ENCODE measurements around the gene POFUT2.

Gene POFUT2

DNA sequence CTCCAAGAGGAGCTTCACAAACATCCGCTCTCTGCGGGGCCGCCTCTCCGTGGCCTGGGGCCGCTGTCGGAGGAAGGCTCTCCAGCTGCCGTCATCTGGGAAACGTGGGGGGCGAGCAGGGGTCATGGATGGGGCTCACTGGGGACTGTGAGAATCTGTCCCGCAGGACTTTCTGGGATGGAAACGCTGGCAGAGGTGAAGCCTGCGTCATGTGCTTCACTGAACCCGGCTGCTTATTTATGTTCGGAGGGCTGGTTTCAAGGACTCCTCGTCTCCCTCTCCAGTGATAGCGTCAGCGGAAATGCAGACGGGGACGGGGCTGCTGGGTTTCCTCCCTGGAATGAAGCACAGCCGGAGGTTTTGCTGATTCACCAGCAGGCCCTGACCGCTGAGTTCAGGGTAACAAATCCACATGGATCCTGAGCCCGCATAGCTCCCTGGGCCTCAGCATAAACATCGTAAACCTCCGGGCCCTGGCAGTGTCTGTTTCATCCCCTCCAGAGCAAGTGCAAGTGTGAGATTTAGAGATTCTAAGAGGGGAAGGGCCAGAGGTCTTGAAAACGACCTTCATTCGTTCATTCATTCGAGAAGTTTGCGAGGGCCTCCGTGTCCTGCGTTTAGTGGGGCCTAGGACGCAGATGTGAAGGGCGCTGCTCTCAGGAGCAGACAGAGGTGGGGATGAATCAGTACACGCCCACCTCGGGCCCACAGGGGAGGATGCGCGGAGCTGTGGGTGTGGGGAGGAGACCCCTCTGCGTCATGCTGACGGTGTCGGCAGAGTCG lies 7.0 kb upstream of the POFUT2 start:
- peak overlapping the region; percentile 47 for H3K27ac ChIP-seq (ENCODE audit: low read depth, low read length)
- H2BK15ac ChIP-seq (replicated peaks; ENCODE audit: low read depth): no peak overlapping the region
- no CpG with 5 or more reads among the region's 40 CpGs for WGBS (ENCODE audit: extremely low coverage, insufficient coverage, low lambda C conversion rate)
- H3K23ac ChIP-seq (ENCODE audit: low read length): no peak overlapping the region
- DNase-seq: peak; percentile 91
- no peak overlapping the region for H3K4me2 ChIP-seq (ENCODE audit: low read length)
- no peaks in the 10 kb centered on the region for H3K79me1 ChIP-seq (ENCODE audit: low read length)
- peak overlapping the region; percentile 68 for H3K56ac ChIP-seq (ENCODE audit: low read length)
- no peak overlapping the region for H4K5ac ChIP-seq (ENCODE audit: low read length)
- peak overlapping the region; percentile 35 for H2BK5ac ChIP-seq (ENCODE audit: low read length)
- H2BK120ac ChIP-seq (ENCODE audit: low read depth, low read length): peak overlapping the region; percentile 46
- no peaks in the 10 kb centered on the region for H3K79me2 ChIP-seq (ENCODE audit: control insufficient read depth, insufficient read depth, low read length)
- peak overlapping the region; percentile 44 for H3K9ac ChIP-seq (ENCODE audit: low read length)
- peak overlapping the region; percentile 57 for H2AK5ac ChIP-seq (ENCODE audit: low read length)
- peak overlapping the region; percentile 38 for H3K4ac ChIP-seq (ENCODE audit: low read depth, low read length)
- H3K36me3 ChIP-seq (ENCODE audit: control insufficient read depth, insufficient read depth, low read length): no peaks in the 10 kb centered on the region
- H4K8ac ChIP-seq (ENCODE audit: low read depth, low read length): peak overlapping the region; percentile 68
- no peak overlapping the region for H3K4me3 ChIP-seq (ENCODE audit: low read length)
- H3K27me3 ChIP-seq (ENCODE audit: insufficient read depth, low read length, poor library complexity): no peaks in the 10 kb centered on the region
- peaks cover 5% of the 10 kb centered on the region for H3K4me1 ChIP-seq (ENCODE audit: control insufficient read depth, low read depth, low read length)
- H3K18ac ChIP-seq (ENCODE audit: low read length): peak overlapping the region; percentile 19

DNA sequence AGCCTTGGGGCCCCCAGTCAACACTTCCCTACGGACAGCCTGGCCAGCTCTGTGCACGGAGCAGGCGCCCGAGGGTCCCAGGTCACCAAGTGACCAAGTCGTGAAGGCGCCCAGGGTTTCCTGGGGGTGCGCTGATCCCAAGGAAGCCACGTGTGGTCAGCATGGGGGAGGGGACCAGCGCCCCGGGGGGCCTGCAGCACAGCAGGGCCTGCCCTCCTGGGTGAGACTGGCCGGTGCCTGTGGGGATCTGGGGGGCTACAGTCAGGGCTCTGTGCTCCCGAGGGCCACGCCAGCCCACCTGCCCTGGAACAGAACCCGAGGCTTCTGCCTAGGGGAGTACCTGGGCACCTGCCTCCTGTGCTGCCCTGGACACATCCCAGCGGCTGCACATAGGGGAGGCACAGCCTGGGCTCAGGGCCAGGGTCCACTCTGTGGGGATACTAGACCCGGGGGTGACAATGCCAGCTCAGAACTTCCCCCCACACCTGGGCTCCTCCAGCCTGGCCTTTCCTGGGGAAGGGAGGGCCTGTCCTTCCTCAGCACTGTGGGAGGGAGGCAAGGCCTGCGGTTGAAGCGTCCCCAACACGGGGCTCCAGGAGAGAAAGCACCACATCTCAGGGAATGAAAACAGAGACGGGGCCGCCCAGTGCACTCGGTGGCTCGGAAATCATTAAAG lies 6.2 kb upstream of the POFUT2 start:
- Histone ChIP-seq H3K4me1 (ENCODE audit: control insufficient read depth, low read depth, low read length) (peaks cover 5% of the 10 kb centered on the region), H3K18ac (ENCODE audit: low read length) (peak overlapping the region; percentile 19), H3K27ac (ENCODE audit: low read depth, low read length) (peak overlapping the region; percentile 47)

DNA sequence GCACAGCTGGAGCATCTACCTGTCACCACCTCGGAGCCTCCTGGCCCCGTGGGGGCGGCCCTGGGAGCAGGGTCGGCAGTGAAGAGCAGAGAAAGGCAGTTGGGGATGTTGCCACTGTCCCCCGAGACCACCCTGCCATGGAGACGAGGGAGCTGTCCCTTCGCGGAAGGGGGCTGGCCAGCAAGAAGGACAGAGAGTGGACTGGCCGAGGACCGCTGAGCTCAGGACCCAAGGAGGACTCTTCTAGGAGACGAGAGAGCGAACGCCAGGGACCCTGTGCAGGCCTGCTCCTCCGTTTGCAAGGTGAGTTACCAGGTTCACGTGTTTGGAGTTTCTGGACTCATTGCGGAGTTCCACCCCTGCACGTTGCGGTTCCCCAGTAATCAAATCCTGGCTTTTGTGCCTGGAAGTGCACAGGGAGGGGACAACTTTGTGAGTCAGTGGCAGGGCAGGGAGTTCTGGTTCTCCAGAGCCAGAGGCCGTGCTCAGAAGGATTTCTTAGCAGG lies 5.6 kb upstream of the POFUT2 start:
- Histone ChIP-seq H3K36me3 (ENCODE audit: control insufficient read depth, insufficient read depth, low read length) (no peaks in the 10 kb centered on the region), H3K79me2 (ENCODE audit: control insufficient read depth, insufficient read depth, low read length) (no peaks in the 10 kb centered on the region), H3K27me3 (ENCODE audit: insufficient read depth, low read length, poor library complexity) (no peaks in the 10 kb centered on the region), H2AK5ac (ENCODE audit: low read length) (no peak overlapping the region), H3K18ac (ENCODE audit: low read length) (no peak overlapping the region), H2BK15ac (replicated peaks; ENCODE audit: low read depth) (no peak overlapping the region), H3K56ac (ENCODE audit: low read length) (peak overlapping the region; percentile 68), H3K4me3 (ENCODE audit: low read length) (no peak overlapping the region), H3K79me1 (ENCODE audit: low read length) (no peaks in the 10 kb centered on the region), H3K23ac (ENCODE audit: low read length) (peak overlapping the region; percentile 80), H4K8ac (ENCODE audit: low read depth, low read length) (no peak overlapping the region), H3K9ac (ENCODE audit: low read length) (no peak overlapping the region), H3K27ac (ENCODE audit: low read depth, low read length) (no peak overlapping the region), H3K4ac (ENCODE audit: low read depth, low read length) (no peak overlapping the region), H4K5ac (ENCODE audit: low read length) (no peak overlapping the region), H3K4me1 (ENCODE audit: control insufficient read depth, low read depth, low read length) (peaks cover 5% of the 10 kb centered on the region), H2BK5ac (ENCODE audit: low read length) (no peak overlapping the region), H3K4me2 (ENCODE audit: low read length) (no peak overlapping the region), H2BK120ac (ENCODE audit: low read depth, low read length) (no peak overlapping the region)
- no CpG with 5 or more reads among the region's 19 CpGs for WGBS (ENCODE audit: extremely low coverage, insufficient coverage, low lambda C conversion rate)
- no peak for DNase-seq

More for the DNA sequence above, 6.2 kb upstream of the POFUT2 start:
- no peak for DNase-seq
- Histone ChIP-seq H3K23ac (ENCODE audit: low read length) (no peak overlapping the region), H4K5ac (ENCODE audit: low read length) (no peak overlapping the region), H3K36me3 (ENCODE audit: control insufficient read depth, insufficient read depth, low read length) (no peaks in the 10 kb centered on the region), H2BK5ac (ENCODE audit: low read length) (no peak overlapping the region), H3K56ac (ENCODE audit: low read length) (peak overlapping the region; percentile 68), H3K79me1 (ENCODE audit: low read length) (no peaks in the 10 kb centered on the region), H3K9ac (ENCODE audit: low read length) (peak overlapping the region; percentile 44), H3K4ac (ENCODE audit: low read depth, low read length) (peak overlapping the region; percentile 17), H4K8ac (ENCODE audit: low read depth, low read length) (peak overlapping the region; percentile 68), H3K4me2 (ENCODE audit: low read length) (no peak overlapping the region), H3K4me3 (ENCODE audit: low read length) (no peak overlapping the region), H3K27me3 (ENCODE audit: insufficient read depth, low read length, poor library complexity) (no peaks in the 10 kb centered on the region), H2AK5ac (ENCODE audit: low read length) (peak overlapping the region; percentile 95), H3K79me2 (ENCODE audit: control insufficient read depth, insufficient read depth, low read length) (no peaks in the 10 kb centered on the region), H2BK15ac (replicated peaks; ENCODE audit: low read depth) (no peak overlapping the region), H2BK120ac (ENCODE audit: low read depth, low read length) (no peak overlapping the region)
- no CpG with 5 or more reads among the region's 23 CpGs for WGBS (ENCODE audit: extremely low coverage, insufficient coverage, low lambda C conversion rate)

DNA sequence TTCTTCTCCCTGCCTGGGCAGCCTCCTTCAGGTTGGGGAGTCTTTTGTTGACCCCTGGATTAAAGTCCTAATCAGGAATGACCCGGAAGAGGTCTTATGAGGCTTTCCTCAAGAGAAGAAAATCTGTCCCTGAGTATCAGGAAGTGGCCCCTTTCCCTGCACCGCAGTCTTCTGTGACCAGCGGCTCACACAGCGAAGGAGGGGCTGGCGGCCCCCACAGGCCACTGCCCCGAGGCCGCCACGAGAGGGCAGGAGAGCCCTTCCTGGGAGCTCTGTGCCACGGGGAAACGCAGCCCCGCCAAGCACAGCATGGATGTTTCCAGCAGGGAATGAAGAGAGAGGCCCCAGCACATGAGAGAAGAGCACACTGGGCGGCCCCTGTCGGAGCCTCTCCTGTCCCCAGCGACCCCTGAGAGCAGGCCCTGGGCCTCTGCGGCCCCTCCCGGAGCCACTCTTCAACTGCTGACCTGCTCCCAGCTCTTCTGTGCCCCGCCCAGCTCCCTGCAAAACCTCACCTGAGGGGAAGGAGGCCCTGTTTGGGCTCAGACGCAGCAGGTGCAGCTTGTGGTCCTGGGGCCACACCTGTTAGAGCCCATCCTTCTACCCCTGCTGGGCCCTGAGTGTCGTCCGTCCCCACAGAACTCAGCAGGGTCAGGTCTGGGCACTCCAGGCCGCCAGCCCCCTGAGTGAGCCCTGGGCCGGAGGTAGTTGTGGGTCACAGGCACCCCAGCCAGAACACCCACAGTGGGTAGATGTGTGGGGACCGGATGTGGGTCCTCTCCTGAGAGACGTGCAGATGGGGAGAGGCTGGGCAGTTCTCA lies 4.9 kb upstream of the POFUT2 start:
- Histone ChIP-seq H3K4me3 (ENCODE audit: low read length) (no peak overlapping the region), H2BK120ac (ENCODE audit: low read depth, low read length) (no peak overlapping the region), H3K56ac (ENCODE audit: low read length) (peak overlapping the region; percentile 56), H2BK5ac (ENCODE audit: low read length) (no peak overlapping the region), H3K4me1 (ENCODE audit: control insufficient read depth, low read depth, low read length) (peaks cover 5% of the 10 kb centered on the region), H3K27me3 (ENCODE audit: insufficient read depth, low read length, poor library complexity) (no peaks in the 10 kb centered on the region), H4K8ac (ENCODE audit: low read depth, low read length) (no peak overlapping the region), H2BK15ac (replicated peaks; ENCODE audit: low read depth) (no peak overlapping the region), H3K79me2 (ENCODE audit: control insufficient read depth, insufficient read depth, low read length) (no peaks in the 10 kb centered on the region), H3K23ac (ENCODE audit: low read length) (peak overlapping the region; percentile 80), H3K27ac (ENCODE audit: low read depth, low read length) (no peak overlapping the region), H2AK5ac (ENCODE audit: low read length) (peak overlapping the region; percentile 78), H3K36me3 (ENCODE audit: control insufficient read depth, insufficient read depth, low read length) (no peaks in the 10 kb centered on the region), H3K79me1 (ENCODE audit: low read length) (no peaks in the 10 kb centered on the region), H4K5ac (ENCODE audit: low read length) (no peak overlapping the region), H3K18ac (ENCODE audit: low read length) (no peak overlapping the region), H3K9ac (ENCODE audit: low read length) (peak overlapping the region; percentile 38), H3K4ac (ENCODE audit: low read depth, low read length) (no peak overlapping the region), H3K4me2 (ENCODE audit: low read length) (no peak overlapping the region)
- no CpG with 5 or more reads among the region's 24 CpGs for WGBS (ENCODE audit: extremely low coverage, insufficient coverage, low lambda C conversion rate)
- DNase-seq: peak; percentile 92

DNA sequence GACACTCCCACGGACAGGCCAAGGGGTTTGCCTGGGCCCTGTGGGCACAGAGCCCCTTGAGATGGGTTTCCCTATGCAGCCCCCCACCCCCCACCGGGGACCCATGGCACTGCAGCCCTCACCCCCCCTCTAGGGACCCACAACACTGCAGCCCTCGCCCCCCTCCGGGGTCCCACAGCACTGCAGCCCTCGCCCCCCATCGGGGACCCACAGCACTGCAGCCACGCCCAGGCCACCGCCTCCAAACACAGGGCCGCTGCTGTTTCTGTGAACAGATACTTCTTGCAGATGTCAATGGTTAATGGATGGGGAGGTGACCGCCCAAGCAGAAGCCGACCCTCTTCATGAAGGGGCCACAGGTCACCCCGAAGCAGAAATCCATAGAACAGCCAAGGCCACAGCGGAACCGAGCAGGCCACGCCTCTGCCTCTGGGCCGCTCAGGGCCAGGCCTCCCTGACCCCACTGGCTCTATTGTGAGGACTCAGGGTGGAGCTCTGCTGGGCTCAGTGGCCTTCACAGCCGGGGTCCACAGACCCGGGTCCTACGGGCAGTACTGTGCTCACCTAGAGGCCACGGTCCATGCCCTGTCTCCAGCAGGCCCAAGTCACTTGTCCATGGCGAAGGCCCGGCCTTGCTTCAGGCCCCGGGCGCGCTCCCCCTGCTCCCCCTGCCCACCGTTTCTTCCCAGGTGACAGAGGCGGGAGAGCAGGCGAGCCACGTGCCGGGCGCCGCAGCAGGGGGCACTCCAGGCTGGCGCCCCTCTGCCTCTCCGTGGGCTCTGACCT lies 4.1 kb upstream of the POFUT2 start:
- H4K8ac ChIP-seq (ENCODE audit: low read depth, low read length): no peak overlapping the region
- no peak overlapping the region for H3K27ac ChIP-seq (ENCODE audit: low read depth, low read length)
- no peak overlapping the region for H2BK120ac ChIP-seq (ENCODE audit: low read depth, low read length)
- H3K23ac ChIP-seq (ENCODE audit: low read length): no peak overlapping the region
- H3K9ac ChIP-seq (ENCODE audit: low read length): peak overlapping the region; percentile 22
- H3K27me3 ChIP-seq (ENCODE audit: insufficient read depth, low read length, poor library complexity): no peaks in the 10 kb centered on the region
- H2BK5ac ChIP-seq (ENCODE audit: low read length): no peak overlapping the region
- no peaks in the 10 kb centered on the region for H3K79me1 ChIP-seq (ENCODE audit: low read length)
- no peak for DNase-seq
- H3K79me2 ChIP-seq (ENCODE audit: control insufficient read depth, insufficient read depth, low read length): no peaks in the 10 kb centered on the region
- peak overlapping the region; percentile 30 for H3K56ac ChIP-seq (ENCODE audit: low read length)
- H3K4me2 ChIP-seq (ENCODE audit: low read length): no peak overlapping the region
- H3K4me3 ChIP-seq (ENCODE audit: low read length): no peak overlapping the region
- no peak overlapping the region for H4K5ac ChIP-seq (ENCODE audit: low read length)
- no peak overlapping the region for H3K18ac ChIP-seq (ENCODE audit: low read length)
- no peak overlapping the region for H2BK15ac ChIP-seq (replicated peaks; ENCODE audit: low read depth)
- H3K36me3 ChIP-seq (ENCODE audit: control insufficient read depth, insufficient read depth, low read length): no peaks in the 10 kb centered on the region
- H2AK5ac ChIP-seq (ENCODE audit: low read length): no peak overlapping the region
- peak overlapping the region; percentile 6 for H3K4ac ChIP-seq (ENCODE audit: low read depth, low read length)
- no CpG with 5 or more reads among the region's 34 CpGs for WGBS (ENCODE audit: extremely low coverage, insufficient coverage, low lambda C conversion rate)
- peaks cover 5% of the 10 kb centered on the region for H3K4me1 ChIP-seq (ENCODE audit: control insufficient read depth, low read depth, low read length)

All from mesendoderm (in vitro differentiated cells).